ENCODE measurements around the gene MTFMT.

The MTFMT gene

GRCh38 chr15:65028921-65029735, at the start of gene MTFMT:
Gene MTFMT, minus strand, starts transcription at chr15:65029639. Its CDS starts 26 bp downstream, at chr15:65029613.
- TF ChIP-seq ZBTB7A (IDR thresholded peaks at IDR 0.05; ENCODE audit: low read depth) (no peak), RAD21 (IDR thresholded peaks at IDR 0.05; ENCODE audit: low read depth) (no peak), TEAD4 (IDR thresholded peaks at IDR 0.05) (no peak), CREB1 (IDR thresholded peaks at IDR 0.05; ENCODE audit: low read depth) (no peak), EGR1 (IDR thresholded peaks at IDR 0.05) (peak; percentile 57), EP300 (IDR thresholded peaks at IDR 0.05; ENCODE audit: borderline replicate concordance) (0 out of 2 replicates have a peak, but pooled peaks have one; percentile 6), FOXM1 (IDR thresholded peaks at IDR 0.05; ENCODE audit: borderline replicate concordance, low read depth) (no peak), YY1 (IDR thresholded peaks at IDR 0.05; ENCODE audit: low read depth) (peak; percentile 86), TAF1 (IDR thresholded peaks at IDR 0.05; ENCODE audit: low read depth) (peak; percentile 88), TCF12 (IDR thresholded peaks at IDR 0.05; ENCODE audit: low read depth) (no peak), USF1 (IDR thresholded peaks at IDR 0.05) (no peak), REST (IDR thresholded peaks at IDR 0.05; ENCODE audit: low read depth) (no peak), NFIC (IDR thresholded peaks at IDR 0.05) (no peak), MAX (IDR thresholded peaks at IDR 0.05) (no peak; the same call in 1 of the 2 replicates), CEBPB (IDR thresholded peaks at IDR 0.05) (no peak)

- TF ChIP-seq CREB1 (IDR thresholded peaks at IDR 0.05; ENCODE audit: low read depth) (no peak), CEBPB (IDR thresholded peaks at IDR 0.05) (no peak), NFIC (IDR thresholded peaks at IDR 0.05) (no peak), REST (IDR thresholded peaks at IDR 0.05; ENCODE audit: low read depth) (no peak), USF1 (IDR thresholded peaks at IDR 0.05) (no peak), MAX (IDR thresholded peaks at IDR 0.05) (no peak), FOXM1 (IDR thresholded peaks at IDR 0.05; ENCODE audit: borderline replicate concordance, low read depth) (no peak), EP300 (IDR thresholded peaks at IDR 0.05; ENCODE audit: borderline replicate concordance) (no peak), RAD21 (IDR thresholded peaks at IDR 0.05; ENCODE audit: low read depth) (no peak), EGR1 (IDR thresholded peaks at IDR 0.05) (no peak), TAF1 (IDR thresholded peaks at IDR 0.05; ENCODE audit: low read depth) (no peak), TEAD4 (IDR thresholded peaks at IDR 0.05) (no peak), ZBTB7A (IDR thresholded peaks at IDR 0.05; ENCODE audit: low read depth) (no peak), YY1 (IDR thresholded peaks at IDR 0.05; ENCODE audit: low read depth) (no peak), TCF12 (IDR thresholded peaks at IDR 0.05; ENCODE audit: low read depth) (no peak)
Observed at GRCh38 chr15:65077981-65078352, 48.5 kb upstream of the MTFMT start.

- TF ChIP-seq TEAD4 (IDR thresholded peaks at IDR 0.05) (no peak), EP300 (IDR thresholded peaks at IDR 0.05; ENCODE audit: borderline replicate concordance) (no peak), RAD21 (IDR thresholded peaks at IDR 0.05; ENCODE audit: low read depth) (no peak), TAF1 (IDR thresholded peaks at IDR 0.05; ENCODE audit: low read depth) (no peak), YY1 (IDR thresholded peaks at IDR 0.05; ENCODE audit: low read depth) (no peak)
Observed at GRCh38 chr15:65077291-65077980, 48.0 kb upstream of the MTFMT start.

- TF ChIP-seq TEAD4 (IDR thresholded peaks at IDR 0.05) (no peak), ZBTB7A (IDR thresholded peaks at IDR 0.05; ENCODE audit: low read depth) (no peak), CEBPB (IDR thresholded peaks at IDR 0.05) (no peak), EGR1 (IDR thresholded peaks at IDR 0.05) (no peak), REST (IDR thresholded peaks at IDR 0.05; ENCODE audit: low read depth) (no peak), FOXM1 (IDR thresholded peaks at IDR 0.05; ENCODE audit: borderline replicate concordance, low read depth) (no peak), TAF1 (IDR thresholded peaks at IDR 0.05; ENCODE audit: low read depth) (no peak), TCF12 (IDR thresholded peaks at IDR 0.05; ENCODE audit: low read depth) (no peak), MAX (IDR thresholded peaks at IDR 0.05) (no peak)
Observed at GRCh38 chr15:65076486-65077290, 47.2 kb upstream of the MTFMT start, which contains the start of gene KBTBD13. Gene KBTBD13, plus strand, starts transcription at chr15:65076746. Its CDS starts 70 bp downstream, at chr15:65076816.

Data from Ishikawa (cell line).